Parathyroid adenoma (tissue), 2 donors: Measurements from ENCODE around the gene ASAP2.

Source experiments
- H2AFZ ChIP-seq: fragments of 300-600 bp; sonication (generic); one replicate; pipeline ENCODE4 v1.7.0; 2017; ENCODE audit warnings: antibody characterized with exemption, mild to moderate bottlenecking
- H3K27ac ChIP-seq: fragments of 300-600 bp; sonication (generic); one replicate; pipeline ENCODE4 v1.7.0; 2017
- H3K27me3 ChIP-seq: fragments of 300-600 bp; sonication (generic); one replicate; pipeline ENCODE4 v1.7.0; 2017; ENCODE audit warnings: low read length; ENCODE audit not compliant: control insufficient read depth, insufficient read depth
- H3K36me3 ChIP-seq: fragments of 300-600 bp; sonication (generic); one replicate; pipeline ENCODE4 v1.7.0; 2017; ENCODE audit warnings: low read length; ENCODE audit not compliant: control insufficient read depth, insufficient read depth
- H3K4me1 ChIP-seq: fragments of 300-600 bp; sonication (generic); one replicate; pipeline ENCODE4 v1.7.0; 2017; ENCODE audit warnings: control low read depth
- H3K4me2 ChIP-seq: fragments of 300-600 bp; sonication (generic); one replicate; pipeline ENCODE4 v1.7.0; 2017; ENCODE audit warnings: low read length
- H3K4me3 ChIP-seq: fragments of 300-600 bp; sonication (generic); one replicate; pipeline ENCODE4 v1.7.0; 2017; ENCODE audit warnings: low read depth, low read length
- H3K79me2 ChIP-seq: fragments of 300-600 bp; sonication (generic); one replicate; pipeline ENCODE4 v1.7.0; 2017; ENCODE audit warnings: control low read depth
- H3K9ac ChIP-seq: fragments of 300-600 bp; sonication (generic); one replicate; pipeline ENCODE4 v1.7.0; 2017; ENCODE audit warnings: mild to moderate bottlenecking
- H3K9me3 ChIP-seq: fragments of 300-600 bp; sonication (generic); one replicate; pipeline ENCODE4 v1.7.0; 2017; ENCODE audit warnings: low read length; ENCODE audit not compliant: control insufficient read depth
- TF ChIP-seq, protein P1 (sequence below): fragments of 300-600 bp; sonication (generic); IDR thresholded peaks from one replicate; pipeline ENCODE4 v1.7.0; 2017; ENCODE audit warnings: antibody characterized with exemption, mild to moderate bottlenecking
- donor health status: primary hyperparathyroidism.

Gene ASAP2

DNA sequence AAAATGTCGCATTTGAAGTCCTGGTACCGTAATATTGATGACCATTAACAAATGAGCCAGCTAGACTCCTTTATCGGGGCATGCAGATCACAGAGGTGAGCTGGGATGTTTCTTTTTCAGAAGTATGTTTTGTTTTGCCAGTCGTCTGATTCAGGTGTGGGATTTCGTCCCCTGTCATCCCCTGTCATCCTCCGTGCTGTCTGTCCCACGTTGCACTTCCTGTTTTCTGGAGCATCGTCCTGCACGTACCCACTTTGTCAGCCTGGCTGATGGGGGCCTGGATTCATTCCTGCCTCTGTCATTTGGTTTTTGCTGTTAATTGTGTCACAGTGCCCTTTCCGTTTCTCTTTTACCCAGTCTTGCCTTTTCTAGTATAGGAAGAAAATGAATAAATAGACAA is 72.8 kb downstream of the ASAP2 start:
- Histone ChIP-seq H3K27ac (no peak overlapping the region), H2AFZ (no peak overlapping the region), H3K9me3 (no peaks in the 10 kb centered on the region), H3K27me3 (no peaks in the 10 kb centered on the region), H3K4me3 (no peak overlapping the region), H3K4me1 (peaks cover 2% of the 10 kb centered on the region), H3K4me2 (no peak overlapping the region), H3K79me2 (peaks cover 10% of the 10 kb centered on the region), H3K36me3 (no peaks in the 10 kb centered on the region), H3K9ac (no peak overlapping the region)
- TF ChIP-seq, protein P1, sequence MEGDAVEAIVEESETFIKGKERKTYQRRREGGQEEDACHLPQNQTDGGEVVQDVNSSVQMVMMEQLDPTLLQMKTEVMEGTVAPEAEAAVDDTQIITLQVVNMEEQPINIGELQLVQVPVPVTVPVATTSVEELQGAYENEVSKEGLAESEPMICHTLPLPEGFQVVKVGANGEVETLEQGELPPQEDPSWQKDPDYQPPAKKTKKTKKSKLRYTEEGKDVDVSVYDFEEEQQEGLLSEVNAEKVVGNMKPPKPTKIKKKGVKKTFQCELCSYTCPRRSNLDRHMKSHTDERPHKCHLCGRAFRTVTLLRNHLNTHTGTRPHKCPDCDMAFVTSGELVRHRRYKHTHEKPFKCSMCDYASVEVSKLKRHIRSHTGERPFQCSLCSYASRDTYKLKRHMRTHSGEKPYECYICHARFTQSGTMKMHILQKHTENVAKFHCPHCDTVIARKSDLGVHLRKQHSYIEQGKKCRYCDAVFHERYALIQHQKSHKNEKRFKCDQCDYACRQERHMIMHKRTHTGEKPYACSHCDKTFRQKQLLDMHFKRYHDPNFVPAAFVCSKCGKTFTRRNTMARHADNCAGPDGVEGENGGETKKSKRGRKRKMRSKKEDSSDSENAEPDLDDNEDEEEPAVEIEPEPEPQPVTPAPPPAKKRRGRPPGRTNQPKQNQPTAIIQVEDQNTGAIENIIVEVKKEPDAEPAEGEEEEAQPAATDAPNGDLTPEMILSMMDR: no peak

GRCh38 chr2:9280224-9280623 is 73.6 kb downstream of the ASAP2 start:
- H3K4me1 ChIP-seq: peaks cover 2% of the 10 kb centered on the region
- no peak overlapping the region for H3K4me3 ChIP-seq
- no peaks in the 10 kb centered on the region for H3K9me3 ChIP-seq
- H3K27me3 ChIP-seq: no peaks in the 10 kb centered on the region
- H3K9ac ChIP-seq: no peak overlapping the region
- H3K79me2 ChIP-seq: peaks cover 10% of the 10 kb centered on the region
- no peak overlapping the region for H2AFZ ChIP-seq
- TF ChIP-seq, protein P1: no peak
- H3K36me3 ChIP-seq: no peaks in the 10 kb centered on the region
- no peak overlapping the region for H3K27ac ChIP-seq
- no peak overlapping the region for H3K4me2 ChIP-seq

GRCh38 chr2:9281145-9281544 is 74.5 kb downstream of the ASAP2 start:
- H3K9ac ChIP-seq: no peak overlapping the region
- H3K79me2 ChIP-seq: peaks cover 6% of the 10 kb centered on the region
- H3K4me3 ChIP-seq: no peak overlapping the region
- no peaks in the 10 kb centered on the region for H3K36me3 ChIP-seq
- no peak overlapping the region for H3K4me2 ChIP-seq
- no peaks in the 10 kb centered on the region for H3K9me3 ChIP-seq
- no peak overlapping the region for H2AFZ ChIP-seq
- no peaks in the 10 kb centered on the region for H3K4me1 ChIP-seq
- TF ChIP-seq, protein P1: no peak
- H3K27me3 ChIP-seq: no peaks in the 10 kb centered on the region
- H3K27ac ChIP-seq: no peak overlapping the region

GRCh38 chr2:9282128-9283112 is 75.8 kb downstream of the ASAP2 start:
- Histone ChIP-seq H3K4me2 (no peak overlapping the region), H3K9me3 (no peaks in the 10 kb centered on the region), H3K9ac (no peak overlapping the region), H3K36me3 (no peaks in the 10 kb centered on the region), H3K27ac (no peak overlapping the region), H3K27me3 (no peaks in the 10 kb centered on the region), H2AFZ (no peak overlapping the region), H3K79me2 (peaks cover 11% of the 10 kb centered on the region), H3K4me1 (no peaks in the 10 kb centered on the region), H3K4me3 (no peak overlapping the region)
- TF ChIP-seq, protein P1: no peak
